AG09309 (cell line): Measurements from ENCODE around the gene TMPRSS13.
"Not testable (repeated sequence)": the region's sequence is repeated elsewhere in the genome, so short reads cannot be mapped to it uniquely, and the experiment has no call there.

ENCODE experiments used
- DNase-seq: peaks from one replicate; pipeline ENCODE4 v3.0.0-alpha.2; 2010; ENCODE audit warnings: low read depth
- H3K4me3 ChIP-seq: 2 replicates; pipeline ENCODE4 v1.5.1; 2011; ENCODE audit warnings: mild to moderate bottlenecking, low read depth, low read length, moderate library complexity; ENCODE audit not compliant: control insufficient read depth
- TF ChIP-seq, protein P1 (sequence below): IDR thresholded peaks from 2 replicates; pipeline ENCODE4 v1.5.1; 2011; ENCODE audit warnings: mild to moderate bottlenecking, low read depth, low read length, inconsistent platforms; ENCODE audit not compliant: insufficient read depth, control insufficient read depth; ENCODE audit errors: missing control alignments

The TMPRSS13 gene

DNA sequence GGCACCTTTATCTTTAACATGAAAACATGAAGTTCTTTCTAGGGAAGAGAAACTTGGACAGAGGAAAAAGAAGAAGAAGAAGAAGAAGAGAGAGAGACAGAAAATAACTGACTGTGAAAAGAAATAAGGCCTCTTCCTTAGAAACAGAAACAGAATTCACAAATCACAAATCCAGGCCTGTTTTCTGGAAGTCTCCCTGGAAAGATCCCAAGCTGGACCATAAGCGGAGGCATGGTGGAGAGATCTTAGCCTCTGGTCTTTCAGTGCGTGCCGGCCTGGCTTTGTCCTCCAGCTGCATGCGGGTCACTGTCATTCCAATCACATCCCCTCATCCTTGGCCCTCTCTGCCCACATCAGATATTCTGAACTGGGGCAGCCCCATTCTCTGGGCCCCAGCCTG is 59.6 kb downstream of the TMPRSS13 start:
- H3K4me3 ChIP-seq, result no peak overlapping the region
- TF ChIP-seq, protein P1, sequence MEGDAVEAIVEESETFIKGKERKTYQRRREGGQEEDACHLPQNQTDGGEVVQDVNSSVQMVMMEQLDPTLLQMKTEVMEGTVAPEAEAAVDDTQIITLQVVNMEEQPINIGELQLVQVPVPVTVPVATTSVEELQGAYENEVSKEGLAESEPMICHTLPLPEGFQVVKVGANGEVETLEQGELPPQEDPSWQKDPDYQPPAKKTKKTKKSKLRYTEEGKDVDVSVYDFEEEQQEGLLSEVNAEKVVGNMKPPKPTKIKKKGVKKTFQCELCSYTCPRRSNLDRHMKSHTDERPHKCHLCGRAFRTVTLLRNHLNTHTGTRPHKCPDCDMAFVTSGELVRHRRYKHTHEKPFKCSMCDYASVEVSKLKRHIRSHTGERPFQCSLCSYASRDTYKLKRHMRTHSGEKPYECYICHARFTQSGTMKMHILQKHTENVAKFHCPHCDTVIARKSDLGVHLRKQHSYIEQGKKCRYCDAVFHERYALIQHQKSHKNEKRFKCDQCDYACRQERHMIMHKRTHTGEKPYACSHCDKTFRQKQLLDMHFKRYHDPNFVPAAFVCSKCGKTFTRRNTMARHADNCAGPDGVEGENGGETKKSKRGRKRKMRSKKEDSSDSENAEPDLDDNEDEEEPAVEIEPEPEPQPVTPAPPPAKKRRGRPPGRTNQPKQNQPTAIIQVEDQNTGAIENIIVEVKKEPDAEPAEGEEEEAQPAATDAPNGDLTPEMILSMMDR, result no peak
- DNase-seq, result no peak

DNA sequence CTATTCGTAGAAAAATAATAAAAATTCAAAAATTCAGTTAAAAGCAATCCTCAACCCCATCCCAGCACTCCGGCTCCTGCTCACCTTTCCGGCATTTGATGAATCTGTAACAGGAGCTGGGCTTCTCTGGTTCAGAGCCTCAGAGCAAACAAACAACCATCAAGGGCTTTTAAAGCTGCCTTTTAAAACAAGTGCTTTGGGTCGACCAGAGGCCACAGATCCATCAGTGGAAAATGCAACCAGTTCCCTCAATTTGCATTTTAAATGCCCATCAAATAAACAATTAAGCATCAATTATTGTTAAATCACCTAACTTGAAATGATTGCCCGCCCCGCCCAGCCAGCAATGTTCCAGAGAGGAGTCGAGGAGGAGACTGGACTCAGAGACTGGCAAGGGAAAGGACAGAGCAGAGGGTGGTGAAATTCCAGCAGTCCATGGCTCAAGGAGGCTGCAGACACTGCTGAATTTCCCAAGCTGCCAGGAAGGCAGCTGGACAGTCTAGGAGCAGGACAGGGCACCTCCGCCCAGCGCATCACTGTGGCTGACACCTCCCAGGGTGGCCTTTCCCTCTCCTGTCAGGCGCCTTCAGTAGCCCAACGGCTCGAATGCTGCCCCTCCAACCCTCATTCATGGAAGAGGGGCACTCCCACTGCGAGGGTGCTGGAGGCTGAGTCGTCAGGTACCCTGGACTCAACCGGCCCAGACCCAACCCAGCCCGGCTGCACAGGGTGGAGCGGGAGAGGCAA is 60.2 kb downstream of the TMPRSS13 start:
- DNase-seq, result no peak
- TF ChIP-seq, protein P1, result no peak
- H3K4me3 ChIP-seq, result no peak overlapping the region

DNA sequence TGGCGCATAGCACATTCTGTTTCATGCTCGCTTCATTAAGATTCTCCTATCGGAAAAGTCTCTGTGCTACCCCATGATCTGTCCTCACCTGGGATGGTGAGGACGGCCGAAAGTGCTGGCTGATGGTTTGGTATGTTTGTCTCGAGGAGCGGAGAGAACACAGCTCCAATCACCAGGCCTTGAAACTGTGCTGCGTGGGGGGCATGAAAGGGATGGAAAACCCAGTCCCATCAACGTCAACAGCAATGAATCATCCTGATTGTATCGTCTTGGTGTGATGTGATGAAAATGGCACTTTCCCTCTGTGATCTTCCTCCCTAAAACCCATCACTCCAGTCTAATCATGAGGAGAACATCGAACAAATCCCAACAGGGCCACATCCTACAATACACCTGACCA is 61.1 kb downstream of the TMPRSS13 start:
- no peak for DNase-seq
- no peak overlapping the region for H3K4me3 ChIP-seq
- TF ChIP-seq, protein P1, result no peak

DNA sequence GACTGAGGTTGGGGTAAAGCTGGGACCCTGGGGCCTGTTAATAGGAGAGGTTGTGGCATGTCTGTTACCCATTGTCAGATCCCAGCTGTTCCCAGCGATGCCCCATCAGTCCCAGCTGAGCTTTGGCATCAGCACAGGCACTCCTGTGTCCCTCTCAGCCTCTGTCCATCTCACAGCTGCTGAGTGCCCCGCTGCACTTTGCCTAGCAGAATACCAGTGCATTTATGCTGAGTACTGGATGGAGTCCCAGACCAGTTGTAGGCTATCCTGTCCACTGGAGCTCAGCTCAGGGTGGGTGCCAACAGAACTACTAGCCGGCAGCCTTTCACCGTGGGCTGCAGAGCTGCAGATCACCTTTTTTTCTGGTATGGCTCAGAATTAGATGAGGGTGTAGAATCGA is 62.7 kb downstream of the TMPRSS13 start:
- H3K4me3 ChIP-seq, result no peak overlapping the region
- no peak for DNase-seq
- TF ChIP-seq, protein P1, result no peak

DNA sequence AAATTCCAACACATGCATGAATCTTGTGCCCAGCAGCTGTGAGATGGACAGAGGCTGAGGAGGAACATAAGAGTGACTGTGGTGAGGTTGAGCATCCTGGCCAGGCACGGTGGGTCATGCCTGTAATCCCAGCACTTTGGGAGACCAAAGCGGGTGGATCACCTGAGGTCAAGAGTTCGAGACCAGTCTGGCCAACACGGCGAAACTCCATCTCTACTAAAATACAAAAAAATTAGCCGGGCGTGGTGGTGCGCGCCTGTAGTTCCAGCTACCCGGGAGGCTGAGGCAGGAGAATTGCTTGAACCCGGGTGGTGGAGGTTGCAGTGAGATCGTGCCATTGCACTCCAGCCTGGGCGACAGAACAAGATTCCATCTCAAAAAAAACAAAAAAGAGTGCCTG is 63.7 kb downstream of the TMPRSS13 start:
- not testable (repeated sequence) for H3K4me3 ChIP-seq, DNase-seq

DNA sequence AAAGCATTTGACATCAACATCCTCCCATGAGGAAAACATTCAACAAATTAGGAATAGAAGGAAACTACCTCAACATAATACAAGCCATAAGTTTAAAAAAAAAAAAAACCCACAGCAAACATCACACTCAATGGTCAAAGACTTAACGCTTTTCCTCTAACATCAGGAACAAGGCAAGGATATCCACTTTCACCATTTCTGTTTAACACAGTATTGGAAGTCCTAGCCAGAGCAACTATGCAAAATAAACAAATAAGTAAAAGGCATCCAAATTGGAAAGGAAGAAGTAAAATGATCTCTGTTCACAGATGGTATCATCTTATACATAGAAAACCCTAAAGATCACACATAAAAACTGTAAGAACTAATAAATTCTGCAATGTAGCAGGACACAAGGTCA is 65.8 kb downstream of the TMPRSS13 start:
- H3K4me3 ChIP-seq, result no peak overlapping the region
- no peak for DNase-seq

DNA sequence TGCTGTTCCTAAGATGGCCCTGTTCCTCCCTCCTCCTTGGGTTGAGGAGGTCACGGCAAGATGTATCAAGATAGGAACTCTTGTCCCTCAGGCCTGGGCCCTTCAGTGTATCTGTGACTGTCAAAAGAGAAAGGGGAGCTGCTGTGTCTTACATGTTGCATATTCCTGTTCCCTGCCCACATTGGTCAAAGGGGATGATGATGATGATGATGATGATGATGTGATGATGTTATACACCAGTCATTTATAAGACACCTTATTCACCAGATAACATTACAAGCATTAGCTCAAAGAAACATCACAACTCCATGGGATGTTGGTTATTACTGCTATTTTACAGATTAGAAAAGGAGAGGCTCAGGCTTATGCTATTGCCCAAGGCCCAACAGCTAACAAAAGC is 66.4 kb downstream of the TMPRSS13 start:
- H3K4me3 ChIP-seq, result no peak overlapping the region
- DNase-seq, result no peak
- TF ChIP-seq, protein P1, result no peak

More for the DNA sequence above, 65.8 kb downstream of the TMPRSS13 start:
- TF ChIP-seq, protein P1, result no peak
